GM12872 (cell line): ENCODE results near the gene FOXE1.

Experiments
- CTCF ChIP-seq: IDR thresholded peaks from 3 replicates; pipeline ENCODE4 v1.5.1; 2011; ENCODE audit warnings: low read depth, mild to moderate bottlenecking, low read length, moderate library complexity; ENCODE audit not compliant: insufficient read depth

The FOXE1 gene

GRCh38 chr9:97854696-97855485 is 1.9 kb downstream of the FOXE1 start:
- TF ChIP-seq CTCF, result no peak

GRCh38 chr9:97855486-97855875 is 2.5 kb downstream of the FOXE1 start:
- no peak for TF ChIP-seq CTCF

- no peak for TF ChIP-seq CTCF
Observed at GRCh38 chr9:97855899-97856298, 2.9 kb downstream of the FOXE1 start.

- TF ChIP-seq CTCF, result no peak
Observed at GRCh38 chr9:97856857-97857605, 4.0 kb downstream of the FOXE1 start.

GRCh38 chr9:97857606-97858392 is 4.8 kb downstream of the FOXE1 start:
- no peak for TF ChIP-seq CTCF

GRCh38 chr9:97858393-97858713 is 5.3 kb downstream of the FOXE1 start:
- TF ChIP-seq CTCF, result no peak

GRCh38 chr9:97858826-97859225 is 5.8 kb downstream of the FOXE1 start:
- no peak for TF ChIP-seq CTCF
